ENCODE measurements around the gene DUSP7.

Gene DUSP7

DNA sequence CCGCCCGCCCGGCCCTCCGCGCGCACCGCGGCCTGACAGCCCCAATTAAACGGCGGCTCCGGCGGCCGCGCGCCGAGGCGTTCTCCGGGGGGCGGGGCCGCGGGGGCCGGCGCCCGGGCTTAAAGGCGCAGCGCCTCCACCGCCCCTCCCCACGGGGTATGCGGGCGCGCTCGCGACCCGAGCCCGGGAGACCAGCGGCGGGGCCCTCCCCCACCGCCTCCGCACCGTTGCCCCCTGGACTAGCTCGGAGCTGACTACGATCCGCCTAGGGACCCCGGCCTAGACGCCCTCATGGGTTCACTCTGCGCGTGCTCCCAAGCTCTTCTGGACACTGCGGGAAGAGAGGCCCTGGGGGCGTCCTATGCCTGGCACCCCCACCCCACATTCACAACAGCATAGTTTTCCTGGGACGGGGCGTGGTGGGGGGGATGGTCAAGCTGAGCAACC is at the start of gene DUSP7:
DUSP7 (minus strand) TSS at position 51 of the 447 bp plus-strand sequence. CDS start 205 bp downstream, outside the sequence.
- DNase-seq, result no peak

DNA sequence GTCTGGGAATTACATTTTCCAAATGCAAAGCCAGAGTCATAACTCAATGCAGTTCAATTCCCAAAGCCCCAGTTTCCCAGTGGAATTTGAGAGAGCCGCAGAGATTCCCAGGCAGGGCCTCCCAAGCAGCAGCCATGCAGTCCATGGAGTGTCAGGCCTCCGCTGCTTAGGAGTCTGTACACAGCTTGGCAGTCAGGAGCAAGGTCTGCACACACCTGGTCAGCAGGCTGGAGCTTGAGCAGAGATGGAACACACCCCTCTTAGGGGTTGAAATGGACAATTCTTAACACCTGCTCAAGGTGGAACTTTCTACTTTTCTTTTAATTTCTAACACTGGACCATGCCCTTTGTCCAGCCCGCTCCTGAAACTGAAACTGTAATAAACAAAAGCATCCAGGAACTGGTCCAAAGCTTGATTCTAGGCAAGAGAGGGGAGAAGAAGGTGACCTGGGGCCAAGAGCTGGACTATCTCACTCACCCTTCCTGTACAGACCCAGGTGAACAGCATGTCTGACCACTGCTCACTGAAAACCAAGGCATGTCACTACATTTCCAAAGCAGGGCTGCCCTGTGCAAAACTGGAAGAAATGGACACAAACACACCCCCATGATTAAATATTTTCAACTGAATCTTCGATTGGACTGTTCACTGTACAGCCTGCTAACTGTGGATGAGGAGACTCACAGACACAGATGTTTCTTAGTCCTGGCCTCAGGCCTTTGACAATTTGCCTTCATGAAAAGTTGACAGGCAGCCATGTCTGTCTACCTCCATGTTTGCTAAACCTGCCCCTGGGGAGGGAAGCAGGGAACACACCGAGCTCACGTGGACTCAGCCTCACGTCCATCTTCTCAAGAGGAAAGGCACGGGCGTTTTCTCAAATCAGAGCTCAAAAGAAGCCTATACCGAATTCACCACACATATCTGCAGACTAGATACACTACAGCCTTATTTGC is 48.6 kb upstream of the DUSP7 start:
- DNase-seq, result no peak

GRCh38 chr3:52102934-52103333 is 46.6 kb upstream of the DUSP7 start:
- no peak for DNase-seq

DNA sequence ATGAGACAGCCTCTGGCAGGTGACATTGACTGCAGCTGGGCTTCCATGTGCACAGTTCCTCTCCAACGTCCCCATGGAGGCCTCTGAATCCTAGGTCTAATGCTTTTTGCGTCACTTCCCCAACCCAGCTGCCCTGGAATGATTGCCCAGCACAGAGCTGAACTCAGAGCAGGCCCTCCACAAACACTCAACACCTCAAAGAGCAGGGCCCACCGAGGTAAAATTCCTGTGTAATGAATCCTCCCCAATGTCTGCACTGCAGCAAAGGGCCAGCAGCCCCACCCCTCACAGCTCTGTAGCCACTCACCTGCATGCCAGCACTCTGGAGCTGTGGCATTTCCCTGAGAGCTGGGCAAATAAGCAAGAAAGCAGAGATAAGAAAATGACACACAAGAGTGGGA is 42.6 kb upstream of the DUSP7 start:
- no peak for DNase-seq

DNA sequence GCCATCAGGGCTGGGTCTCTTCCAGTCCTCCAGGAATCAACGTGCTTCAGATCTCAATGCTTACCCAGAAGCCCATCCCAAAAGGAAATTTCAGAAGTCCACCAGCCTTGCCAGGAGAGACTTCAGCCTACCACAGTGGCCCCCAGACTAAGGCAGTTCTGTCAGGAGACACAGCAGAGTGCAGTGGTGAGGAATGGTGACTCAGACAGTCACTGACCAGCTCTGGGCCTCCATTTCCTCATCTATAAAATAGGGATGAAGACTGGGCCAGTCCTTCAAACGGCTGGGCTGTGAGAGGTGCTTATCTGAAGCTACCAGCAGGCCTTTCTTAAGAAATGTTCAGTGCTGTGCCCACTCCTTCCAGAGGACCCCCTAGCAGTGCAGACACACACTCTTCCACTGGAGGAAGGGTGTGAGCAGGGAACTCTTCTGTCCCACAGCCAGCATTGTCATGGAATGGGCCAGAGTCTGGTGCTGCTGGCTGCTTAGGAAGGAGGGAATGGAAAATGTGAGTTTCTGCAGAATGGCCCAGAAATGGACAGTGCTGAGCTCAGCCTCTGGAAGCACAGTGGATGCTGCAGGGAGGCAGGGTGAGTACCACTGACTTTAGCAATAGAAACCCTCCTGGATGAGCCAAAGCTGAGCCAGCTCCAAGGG is 41.6 kb upstream of the DUSP7 start:
- DNase-seq, result no peak

- no peak for DNase-seq
Measured at GRCh38 chr3:52095990-52096775, 39.8 kb upstream of the DUSP7 start.

GRCh38 chr3:52094571-52095485 is 38.5 kb upstream of the DUSP7 start:
- no peak for DNase-seq

GRCh38 chr3:52093756-52094545 is 37.6 kb upstream of the DUSP7 start:
- DNase-seq, result no peak

GRCh38 chr3:52092891-52093290 is 36.5 kb upstream of the DUSP7 start:
- DNase-seq, result no peak

GRCh38 chr3:52092271-52092660 is 35.9 kb upstream of the DUSP7 start:
- DNase-seq, result no peak

DNA sequence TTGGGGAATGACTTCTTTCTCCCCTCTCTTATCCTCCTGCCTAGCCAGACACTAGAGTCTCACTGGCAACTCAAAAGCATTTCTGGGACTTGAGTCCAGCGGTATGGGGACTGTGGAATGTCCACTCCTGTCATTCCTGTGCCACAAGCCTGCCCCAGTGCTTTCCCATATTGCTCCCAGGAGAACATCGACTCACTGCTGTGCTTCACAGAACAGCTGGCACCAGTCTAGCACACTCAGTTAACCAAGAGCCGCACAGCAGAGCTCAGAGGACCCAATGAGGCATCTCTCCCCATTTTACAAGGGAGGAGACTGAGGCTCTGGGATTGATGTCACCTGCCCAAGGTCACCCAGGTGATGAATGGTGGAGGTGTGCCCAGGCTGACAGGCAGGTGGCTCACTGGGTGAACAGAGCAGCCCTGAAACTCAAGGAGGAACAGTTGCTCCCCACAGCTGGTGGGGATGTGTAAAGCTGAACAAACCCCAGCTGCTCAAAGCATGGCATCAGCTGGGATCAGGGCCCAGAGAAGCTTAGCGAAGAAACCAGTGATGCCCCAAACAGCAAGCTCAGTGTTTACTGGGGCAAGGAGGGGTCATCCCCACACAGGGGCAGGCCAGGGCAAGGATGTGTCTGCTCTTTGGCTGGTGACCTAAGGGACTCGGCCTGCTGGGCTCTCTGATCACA is 35.4 kb upstream of the DUSP7 start:
- no peak for DNase-seq

- no peak for DNase-seq
Measured at GRCh38 chr3:52090933-52091468, 34.6 kb upstream of the DUSP7 start.

- DNase-seq, result no peak
Measured at GRCh38 chr3:52090131-52090932, 34.0 kb upstream of the DUSP7 start.

- no peak for DNase-seq
Measured at GRCh38 chr3:52089691-52090090, 33.3 kb upstream of the DUSP7 start.

- no peak for DNase-seq
Measured at GRCh38 chr3:52088445-52089367, 32.3 kb upstream of the DUSP7 start.

GRCh38 chr3:52087731-52088130 is 31.4 kb upstream of the DUSP7 start:
- DNase-seq, result no peak

DNA sequence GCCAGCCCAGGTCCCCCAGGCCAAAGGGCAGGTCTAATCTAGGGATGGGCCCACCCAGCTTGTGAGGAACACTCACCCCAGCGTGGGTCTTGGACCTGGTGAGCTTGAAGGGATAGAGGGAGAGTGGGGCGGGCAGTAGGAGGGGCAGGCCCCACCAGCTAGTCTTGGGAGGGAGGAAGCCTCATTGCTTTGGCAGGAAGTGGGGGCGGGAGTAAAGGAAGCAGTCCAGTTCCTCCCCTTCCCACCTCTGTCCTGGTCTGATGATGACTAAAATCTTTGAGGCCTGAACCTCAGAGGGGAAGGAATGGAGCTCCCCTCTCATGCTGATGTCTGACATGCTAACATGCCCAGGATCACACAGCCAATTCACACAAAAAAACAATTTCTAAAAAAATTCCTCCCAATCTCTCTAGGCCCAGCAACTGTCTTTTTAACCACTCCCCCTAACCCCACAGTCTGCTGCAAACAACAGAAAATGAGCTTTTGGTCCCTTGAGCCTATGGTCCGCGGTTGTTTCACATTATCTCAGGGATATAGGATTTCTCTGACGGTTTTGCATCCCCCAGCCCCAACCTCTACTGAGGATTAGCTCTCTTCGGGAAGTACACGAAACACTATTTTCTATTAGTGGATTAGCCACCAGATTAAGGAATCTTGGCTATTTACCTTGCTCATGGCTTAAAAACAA is 30.7 kb upstream of the DUSP7 start:
- no peak for DNase-seq

- DNase-seq, result no peak
Measured at GRCh38 chr3:52086461-52086860, 30.1 kb upstream of the DUSP7 start.
